Measurements from ENCODE around the gene CLIC4.

DNA sequence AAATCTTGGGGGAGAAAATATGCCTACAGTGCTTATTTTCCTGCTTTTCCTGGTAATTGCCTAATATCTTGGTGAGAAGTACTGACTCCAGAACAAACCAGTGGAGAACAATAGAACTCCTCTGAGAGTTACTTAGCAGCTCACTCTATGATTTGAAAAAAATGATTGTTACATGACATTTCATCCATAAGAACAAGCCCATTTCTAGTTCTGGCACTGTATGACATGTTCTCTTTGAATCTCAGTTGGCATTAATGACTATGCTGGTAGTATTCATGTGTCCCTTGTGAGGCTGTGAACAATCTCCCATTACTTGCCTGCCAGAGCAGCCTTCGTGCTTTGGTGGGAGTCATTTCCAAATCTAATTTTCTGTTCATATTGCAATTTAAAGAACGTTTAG is 58.0 kb downstream of the CLIC4 start:
- TF ChIP-seq, protein P1, sequence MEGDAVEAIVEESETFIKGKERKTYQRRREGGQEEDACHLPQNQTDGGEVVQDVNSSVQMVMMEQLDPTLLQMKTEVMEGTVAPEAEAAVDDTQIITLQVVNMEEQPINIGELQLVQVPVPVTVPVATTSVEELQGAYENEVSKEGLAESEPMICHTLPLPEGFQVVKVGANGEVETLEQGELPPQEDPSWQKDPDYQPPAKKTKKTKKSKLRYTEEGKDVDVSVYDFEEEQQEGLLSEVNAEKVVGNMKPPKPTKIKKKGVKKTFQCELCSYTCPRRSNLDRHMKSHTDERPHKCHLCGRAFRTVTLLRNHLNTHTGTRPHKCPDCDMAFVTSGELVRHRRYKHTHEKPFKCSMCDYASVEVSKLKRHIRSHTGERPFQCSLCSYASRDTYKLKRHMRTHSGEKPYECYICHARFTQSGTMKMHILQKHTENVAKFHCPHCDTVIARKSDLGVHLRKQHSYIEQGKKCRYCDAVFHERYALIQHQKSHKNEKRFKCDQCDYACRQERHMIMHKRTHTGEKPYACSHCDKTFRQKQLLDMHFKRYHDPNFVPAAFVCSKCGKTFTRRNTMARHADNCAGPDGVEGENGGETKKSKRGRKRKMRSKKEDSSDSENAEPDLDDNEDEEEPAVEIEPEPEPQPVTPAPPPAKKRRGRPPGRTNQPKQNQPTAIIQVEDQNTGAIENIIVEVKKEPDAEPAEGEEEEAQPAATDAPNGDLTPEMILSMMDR (IDR thresholded peaks at IDR 0.05) = no peak
- no peak for TF ChIP-seq POLR2A (IDR thresholded peaks at IDR 0.05)
